Endothelial cell (in vitro differentiated cells): ENCODE measurements around the gene EMCN. TPM values are rescaled to one million over a fixed set of nuclear protein-coding genes. Genes with fewer than 3 reads are reported as not detected.
A peak's percentile ranks its signal among the peaks of the same experiment; 100 is the strongest.

Experiments
- DNase-seq: peaks from one replicate; pipeline ENCODE4 v3.0.0; 2021; ENCODE audit warnings: low spot score
- H3K27ac Mint-ChIP-seq: one replicate; pipeline ENCODE4 v1.8.0; 2021; ENCODE audit warnings: mixed read lengths, inconsistent platforms; ENCODE audit not compliant: unreplicated experiment
- H3K27me3 Mint-ChIP-seq: one replicate; pipeline ENCODE4 v1.8.0; 2021; ENCODE audit warnings: mild to moderate bottlenecking, moderate library complexity, mixed read lengths, inconsistent platforms; ENCODE audit not compliant: unreplicated experiment
- H3K36me3 Mint-ChIP-seq: one replicate; pipeline ENCODE4 v1.8.0; 2021; ENCODE audit warnings: mild to moderate bottlenecking, low read depth, mixed read lengths, inconsistent platforms; ENCODE audit not compliant: unreplicated experiment
- H3K4me1 Mint-ChIP-seq: one replicate; pipeline ENCODE4 v1.8.0; 2021; ENCODE audit warnings: mild to moderate bottlenecking, mixed read lengths, inconsistent platforms; ENCODE audit not compliant: unreplicated experiment
- H3K4me3 Mint-ChIP-seq: one replicate; pipeline ENCODE4 v1.8.0; 2021; ENCODE audit warnings: mild to moderate bottlenecking, mixed read lengths, inconsistent platforms; ENCODE audit not compliant: unreplicated experiment
- H3K9me3 Mint-ChIP-seq: one replicate; pipeline ENCODE4 v1.8.0; 2021; ENCODE audit warnings: mixed read lengths, inconsistent platforms; ENCODE audit not compliant: unreplicated experiment
- total RNA-seq: library from RNA; stranded (reverse); fragmentation: NEBNext Ultra II Directional; extraction: Animal tissue kit (Norgen Biotek cat#: 25700); gene quantifications from one replicate; pipeline ENCODE4 v1.2.1, GENCODE V29; 2021; ENCODE audit not compliant: unreplicated experiment
- TF ChIP-seq, protein P1 (sequence below): fragments of 200-600 bp; sonication (generic); IDR thresholded peaks from one replicate; pipeline ENCODE4 v1.5.0; 2021; ENCODE audit warnings: antibody characterized with exemption; ENCODE audit not compliant: unreplicated experiment

The EMCN gene
- total RNA-seq, 1 donor from 2014 or later = 70.4 TPM

DNA sequence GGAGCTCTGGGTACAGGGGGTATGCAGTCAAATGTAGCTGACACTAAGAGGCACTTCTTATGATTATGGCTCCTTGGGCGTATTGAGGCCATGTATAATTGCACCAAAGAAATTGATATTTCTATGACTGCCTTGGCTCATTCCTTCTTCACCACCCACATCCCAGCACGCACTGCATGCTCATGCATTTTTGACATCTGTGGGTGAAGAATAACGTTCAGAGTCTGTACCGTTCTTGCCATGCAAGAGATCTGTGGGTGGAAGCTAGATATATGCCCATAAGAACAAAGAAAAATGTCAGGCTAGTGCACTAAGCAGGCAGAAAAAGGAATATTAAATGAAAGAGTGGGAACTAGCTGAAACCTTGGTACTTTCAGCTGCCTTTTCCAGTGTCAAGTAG is 93.4 kb downstream of the EMCN start:
- H3K36me3 Mint-ChIP-seq = peaks cover 9% of the 10 kb centered on the region
- H3K27ac Mint-ChIP-seq = no peak overlapping the region
- peaks cover 5% of the 10 kb centered on the region for H3K27me3 Mint-ChIP-seq
- H3K9me3 Mint-ChIP-seq = no peaks in the 10 kb centered on the region
- TF ChIP-seq, protein P1, sequence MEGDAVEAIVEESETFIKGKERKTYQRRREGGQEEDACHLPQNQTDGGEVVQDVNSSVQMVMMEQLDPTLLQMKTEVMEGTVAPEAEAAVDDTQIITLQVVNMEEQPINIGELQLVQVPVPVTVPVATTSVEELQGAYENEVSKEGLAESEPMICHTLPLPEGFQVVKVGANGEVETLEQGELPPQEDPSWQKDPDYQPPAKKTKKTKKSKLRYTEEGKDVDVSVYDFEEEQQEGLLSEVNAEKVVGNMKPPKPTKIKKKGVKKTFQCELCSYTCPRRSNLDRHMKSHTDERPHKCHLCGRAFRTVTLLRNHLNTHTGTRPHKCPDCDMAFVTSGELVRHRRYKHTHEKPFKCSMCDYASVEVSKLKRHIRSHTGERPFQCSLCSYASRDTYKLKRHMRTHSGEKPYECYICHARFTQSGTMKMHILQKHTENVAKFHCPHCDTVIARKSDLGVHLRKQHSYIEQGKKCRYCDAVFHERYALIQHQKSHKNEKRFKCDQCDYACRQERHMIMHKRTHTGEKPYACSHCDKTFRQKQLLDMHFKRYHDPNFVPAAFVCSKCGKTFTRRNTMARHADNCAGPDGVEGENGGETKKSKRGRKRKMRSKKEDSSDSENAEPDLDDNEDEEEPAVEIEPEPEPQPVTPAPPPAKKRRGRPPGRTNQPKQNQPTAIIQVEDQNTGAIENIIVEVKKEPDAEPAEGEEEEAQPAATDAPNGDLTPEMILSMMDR = no peak
- DNase-seq = no peak
- peaks cover 10% of the 10 kb centered on the region for H3K4me1 Mint-ChIP-seq
- no peak overlapping the region for H3K4me3 Mint-ChIP-seq

DNA sequence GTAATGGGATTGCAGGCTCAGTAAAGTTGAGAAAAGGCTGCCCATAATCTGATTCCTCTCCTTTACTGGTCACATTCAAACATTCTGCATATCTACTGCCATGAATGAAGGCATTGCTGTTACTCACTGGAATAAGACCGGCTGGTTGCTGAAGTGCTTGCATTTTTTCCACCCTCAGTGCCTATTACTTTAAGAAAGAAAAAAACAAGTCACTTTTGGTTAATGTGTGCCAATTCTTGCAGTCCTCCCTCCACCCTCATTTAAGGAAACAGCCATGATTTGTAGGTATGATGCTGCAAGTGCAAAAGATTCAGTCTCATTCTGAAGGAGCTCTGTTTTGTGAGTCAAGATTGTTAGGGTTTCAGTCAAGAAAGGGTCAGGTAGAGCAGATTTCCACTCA is 94.9 kb downstream of the EMCN start:
- H3K27me3 Mint-ChIP-seq = peaks cover 3% of the 10 kb centered on the region
- no peak for DNase-seq
- peaks cover 6% of the 10 kb centered on the region for H3K36me3 Mint-ChIP-seq
- H3K4me1 Mint-ChIP-seq = peaks cover 10% of the 10 kb centered on the region
- no peak overlapping the region for H3K4me3 Mint-ChIP-seq
- TF ChIP-seq, protein P1 = no peak
- H3K27ac Mint-ChIP-seq = no peak overlapping the region
- no peaks in the 10 kb centered on the region for H3K9me3 Mint-ChIP-seq

DNA sequence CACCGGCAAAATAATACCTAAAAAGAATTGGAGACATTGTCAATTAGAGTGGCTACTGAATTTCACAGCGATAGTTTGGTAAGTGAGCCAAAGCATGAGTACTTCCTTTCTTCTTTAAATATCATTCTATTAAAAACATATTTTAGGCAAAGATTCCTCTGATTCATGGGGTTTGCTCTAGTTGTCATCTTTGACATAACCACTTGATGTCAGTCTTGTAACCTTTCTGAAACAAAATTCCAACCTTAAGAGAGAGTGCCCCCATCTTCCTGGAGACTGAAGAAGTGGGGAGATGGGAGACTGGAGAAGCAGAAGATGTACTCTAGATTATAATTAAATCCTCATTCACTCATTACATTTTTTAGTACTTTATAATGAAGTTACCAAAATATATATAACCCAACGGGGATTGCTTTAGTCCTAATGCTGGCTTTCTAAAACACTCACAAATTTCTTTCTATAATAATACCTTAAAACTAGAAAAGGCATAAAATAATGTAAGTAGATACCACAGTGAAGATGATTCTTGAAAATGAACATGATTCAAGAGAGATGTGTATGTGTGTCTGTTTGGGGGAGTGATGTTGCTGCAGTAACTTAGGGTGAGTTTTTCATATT is 96.4 kb downstream of the EMCN start:
- peak overlapping the region; percentile 7 for H3K27ac Mint-ChIP-seq

DNA sequence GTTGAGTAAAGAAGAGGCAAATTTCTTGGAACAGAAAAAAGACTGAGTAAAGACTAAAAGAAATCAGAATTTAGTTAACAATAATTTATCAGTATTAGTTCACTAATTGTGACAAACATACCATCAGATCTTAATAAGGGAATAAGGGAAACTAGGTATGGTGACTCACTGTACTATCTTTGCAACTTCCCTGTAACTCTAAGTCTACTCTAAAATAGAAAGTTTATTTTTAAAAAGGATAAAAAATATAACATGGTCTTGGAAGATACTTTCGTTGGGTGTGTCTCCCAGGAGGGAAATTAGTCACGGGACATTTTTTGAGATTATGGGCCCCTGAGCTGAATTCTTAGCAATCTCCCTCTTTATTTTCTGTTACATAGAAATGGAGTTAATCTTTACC is 97.3 kb downstream of the EMCN start:
- TF ChIP-seq, protein P1 = no peak
- Mint-ChIP-seq H3K4me3 (no peak overlapping the region), H3K27me3 (peaks cover 1% of the 10 kb centered on the region), H3K9me3 (no peaks in the 10 kb centered on the region), H3K36me3 (no peaks in the 10 kb centered on the region), H3K27ac (no peak overlapping the region), H3K4me1 (peaks cover 10% of the 10 kb centered on the region)
- DNase-seq = no peak

More for the DNA sequence above, 96.4 kb downstream of the EMCN start:
- Mint-ChIP-seq H3K4me1 (peaks cover 10% of the 10 kb centered on the region), H3K9me3 (no peaks in the 10 kb centered on the region), H3K36me3 (no peaks in the 10 kb centered on the region), H3K4me3 (no peak overlapping the region), H3K27me3 (peaks cover 3% of the 10 kb centered on the region)
- DNase-seq = no peak
- TF ChIP-seq, protein P1 = peak; percentile 55

DNA sequence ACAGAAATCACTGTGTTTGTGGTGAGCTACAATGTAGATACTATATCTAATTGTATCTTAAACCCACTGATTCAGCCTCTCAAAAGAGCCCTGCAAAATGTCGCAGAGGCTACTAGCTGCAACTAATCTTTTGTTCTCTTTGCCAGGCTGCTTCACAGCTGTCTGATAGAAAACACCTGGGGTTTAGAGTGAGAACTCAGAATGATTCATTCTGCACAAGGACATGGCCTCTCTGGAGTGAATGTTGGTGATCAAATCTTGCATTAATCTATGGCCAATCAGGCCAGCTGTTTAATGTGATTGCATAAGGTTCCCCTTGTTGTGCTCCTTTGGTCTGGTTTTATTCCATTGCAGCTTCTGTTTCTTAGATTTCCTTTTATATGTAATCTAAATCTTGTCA is 100.3 kb downstream of the EMCN start:
- H3K9me3 Mint-ChIP-seq = no peaks in the 10 kb centered on the region
- no peak overlapping the region for H3K27ac Mint-ChIP-seq
- TF ChIP-seq, protein P1 = no peak
- H3K4me3 Mint-ChIP-seq = no peak overlapping the region
- H3K4me1 Mint-ChIP-seq = peaks cover 6% of the 10 kb centered on the region
- no peaks in the 10 kb centered on the region for H3K36me3 Mint-ChIP-seq
- H3K27me3 Mint-ChIP-seq = peaks cover 1% of the 10 kb centered on the region
- DNase-seq = no peak
